Endothelial cell of umbilical vein (primary cell): ENCODE data around the gene GNAS. TPM values are rescaled to one million over a fixed set of nuclear protein-coding genes. Genes with fewer than 3 reads are reported as not detected.

Source experiments
- BruUV-seq: library from RNA; stranded (reverse); fragments of 400-500 nt; replicated peaks from 2 replicates; lab custom pipeline; 2021; lab: Mats Ljungman, UMichigan
- CTCF ChIA-PET: fragments of 300-600, 350-600 bp; sonication (Branson Sonifier 250); formaldehyde crosslinking; loops from one replicate; lab custom pipeline; 2021; ENCODE audit warnings: antibody characterized with exemption, inconsistent platforms; lab: Charles Lee
- POLR2A ChIA-PET: fragments of 300-600, 350-600 bp; sonication (Branson Sonifier 250); formaldehyde crosslinking; loops from one replicate; lab custom pipeline; 2021; ENCODE audit warnings: antibody characterized with exemption, inconsistent platforms; lab: Charles Lee
- DNase-seq: peaks from one replicate; pipeline ENCODE4 v3.0.0-alpha.2; 2011; ENCODE audit warnings: low read depth, low spot score
- FAIRE-seq: peaks from 2 replicates; lab custom pipeline; 2011; peaks lifted over from hg19 to GRCh38; lab: Jason Lieb, UNC
- H2AFZ ChIP-seq: 2 replicates; pipeline ENCODE4 v1.6.0; 2012; ENCODE audit warnings: low read depth, low read length, control low read depth, inconsistent platforms
- H3K27ac ChIP-seq: 2 replicates; pipeline ENCODE4 v1.5.1; 2011; ENCODE audit warnings: low read depth, mild to moderate bottlenecking, control low read depth, low read length, moderate library complexity; ENCODE audit not compliant: insufficient read depth
- H3K27me3 ChIP-seq, 2 experiments: 2 replicates each; pipeline versions ENCODE4 v1.6.0 to v1.6.1; 2011; ENCODE audit warnings: low read length in 2 of 2, mixed read lengths in 1 of 2; ENCODE audit not compliant: control insufficient read depth in 2 of 2, insufficient read depth in 2 of 2
- H3K36me3 ChIP-seq, 2 experiments: 2 replicates in 1 of 2; 3 replicates in 1 of 2; pipeline ENCODE4 v1.5.1; 2011; ENCODE audit warnings: low read length in 2 of 2, mild to moderate bottlenecking in 1 of 2, moderate library complexity in 1 of 2; ENCODE audit not compliant: control insufficient read depth in 2 of 2, insufficient read depth in 2 of 2; ENCODE audit errors: extremely low read depth in 1 of 2
- H3K4me1 ChIP-seq: 3 replicates; pipeline ENCODE4 v1.5.1; 2011; ENCODE audit warnings: mild to moderate bottlenecking, low read length; ENCODE audit not compliant: control insufficient read depth, insufficient read depth; ENCODE audit errors: extremely low read depth
- H3K4me2 ChIP-seq: 2 replicates; pipeline ENCODE4 v1.6.1; 2011; ENCODE audit warnings: low read length, control low read depth, mixed read lengths; ENCODE audit not compliant: insufficient read depth
- H3K4me3 ChIP-seq, 3 experiments: fragments of 200-600 bp in 1 of 3; sonication (generic), shearing (Covaris generic) in 1 of 3; replicated peaks in 1 of 3; 2 replicates each; pipeline ENCODE4 v1.5.1; 2011 to 2016; ENCODE audit warnings: control low read depth in 3 of 3, low read length in 3 of 3, mild to moderate bottlenecking in 2 of 3, inconsistent platforms in 1 of 3, low read depth in 1 of 3, moderate library complexity in 1 of 3; ENCODE audit not compliant: insufficient read depth in 1 of 3
- H3K79me2 ChIP-seq: 2 replicates; pipeline ENCODE4 v1.6.0; 2012; ENCODE audit warnings: low read length, inconsistent platforms; ENCODE audit not compliant: control insufficient read depth, insufficient read depth
- H3K9ac ChIP-seq: replicated peaks from 2 replicates; pipeline ENCODE3; 2011; ENCODE audit warnings: low read length, control low read depth; ENCODE audit not compliant: insufficient read depth; ENCODE audit errors: extremely low read depth
- H3K9me1 ChIP-seq: replicated peaks from 3 replicates; pipeline ENCODE4 v1.6.0; 2011; ENCODE audit warnings: mild to moderate bottlenecking, low read length; ENCODE audit not compliant: control insufficient read depth, insufficient read depth; ENCODE audit errors: extremely low read depth
- H3K9me3 ChIP-seq: replicated peaks from 2 replicates; pipeline ENCODE4 v1.5.1; 2012; ENCODE audit warnings: low read length, inconsistent platforms; ENCODE audit not compliant: control insufficient read depth, insufficient read depth
- H4K20me1 ChIP-seq: replicated peaks from 2 replicates; pipeline ENCODE3; 2011; ENCODE audit warnings: mild to moderate bottlenecking, low read length; ENCODE audit not compliant: control insufficient read depth, insufficient read depth; ENCODE audit errors: extremely low read depth
- EZH2 ChIP-seq: IDR thresholded peaks from 2 replicates; pipeline ENCODE4 v1.6.1; 2012; ENCODE audit warnings: borderline replicate concordance, low read depth, mild to moderate bottlenecking, moderate library complexity, low read length, inconsistent platforms; ENCODE audit not compliant: severe bottlenecking
- FOS ChIP-seq: IDR thresholded peaks from 2 replicates; pipeline ENCODE4 v1.6.1; 2011; ENCODE audit warnings: mild to moderate bottlenecking, low read length, moderate library complexity, borderline replicate concordance; ENCODE audit not compliant: insufficient read depth
- GATA2 ChIP-seq: IDR thresholded peaks from 2 replicates; pipeline ENCODE4 v1.7.0; 2011; ENCODE audit warnings: low read depth, mild to moderate bottlenecking, moderate library complexity, mixed read lengths, low read length; ENCODE audit not compliant: insufficient read length, insufficient read depth
- JUN ChIP-seq: IDR thresholded peaks from 2 replicates; pipeline ENCODE4 v1.6.1; 2011; ENCODE audit warnings: borderline replicate concordance, low read depth; ENCODE audit not compliant: insufficient read length, insufficient read depth
- MYC ChIP-seq: IDR thresholded peaks from one replicate; pipeline ENCODE4 v1.6.1; 2011; ENCODE audit warnings: mild to moderate bottlenecking, low read depth, low read length
- POLR2A ChIP-seq: IDR thresholded peaks from 2 replicates; pipeline ENCODE4 v1.6.1; 2012; ENCODE audit warnings: low read depth, mild to moderate bottlenecking, control low read depth, low read length
- POLR2AphosphoS5 ChIP-seq: IDR thresholded peaks from 2 replicates; pipeline ENCODE4 v1.6.1; 2012; ENCODE audit warnings: low read depth, mild to moderate bottlenecking, control low read depth, low read length, moderate library complexity; ENCODE audit not compliant: insufficient read depth
- dilution Hi-C: fragments of 300-500 bp; cut with MboI; formaldehyde crosslinking; loops from one replicate; pipeline ENCODE4 v1.15.0; 2019; ENCODE audit warnings: low sequenced_read_pairs; ENCODE audit not compliant: extremely low pct_ligation_motif_present
- intact Hi-C: fragments of 100-400 bp; cut with micrococcal nuclease; formaldehyde crosslinking; loops from one replicate; pipeline ENCODE4 v1.10.0; 2022
- polyA plus RNA-seq, 4 experiments: library from polyadenylated mRNA; depleted of rRNA in 3 of 4; stranded (reverse) in 3 of 4; unstranded in 1 of 4; fragments of >200 nt; gene quantifications; 2 replicates each; pipeline versions ENCODE4 v1.2.1 to v1.2.3, GENCODE V29; 2011 to 2012; ENCODE audit warnings: missing spikeins in 1 of 4
- total RNA-seq: library from RNA; stranded (reverse); gene quantifications from 2 replicates; pipeline ENCODE4 v1.2.3, GENCODE V29; 2021
- TF ChIP-seq, protein P1 (sequence below): IDR thresholded peaks from 2 replicates; pipeline ENCODE4 v1.6.1; 2011; ENCODE audit not compliant: insufficient read depth, insufficient read length
- TF ChIP-seq, protein P2 (sequence below), 2 donors: IDR thresholded peaks; 1 replicate in 1 of 2; 2 replicates in 1 of 2; pipeline ENCODE4 v1.5.1; 2011; ENCODE audit warnings: low read length in 2 of 2, mild to moderate bottlenecking in 2 of 2, moderate library complexity in 2 of 2, control low read depth in 1 of 2, inconsistent platforms in 1 of 2, low read depth in 1 of 2; ENCODE audit not compliant: insufficient read depth in 1 of 2; ENCODE audit errors: extremely low read depth in 1 of 2

The GNAS gene
- total and polyA plus RNA-seq, 2 donors (not counting 3 experiments of a cell fraction or from before 2014, with no cell fraction given) = 1,141 to 1,882 TPM

DNA sequence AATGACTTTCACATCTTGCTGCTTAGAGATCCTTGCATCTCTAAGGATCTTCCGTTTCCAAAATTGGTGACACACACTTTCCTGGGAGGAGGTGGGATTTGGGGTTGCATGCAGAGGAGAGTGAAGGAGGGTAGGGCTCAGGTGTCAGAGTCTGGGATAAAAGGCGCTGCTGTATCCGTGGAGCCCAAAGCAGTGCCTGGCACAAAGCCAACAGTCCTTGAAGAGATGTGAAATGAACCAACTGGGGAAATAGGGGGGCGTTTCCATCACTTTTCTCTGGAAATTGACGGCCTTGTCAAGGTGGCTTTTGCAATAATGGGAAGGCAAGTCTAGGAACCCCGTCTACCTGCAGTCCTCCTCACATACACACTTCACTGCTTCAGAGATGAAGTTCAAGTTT is 69.0 kb downstream of the GNAS start:
- POLR2A ChIA-PET = no interaction called here
- intact Hi-C loops = loop anchor here (5.0 kb wide), 1 partner anchor 871 kb away; no protein-coding TSS in a partner anchor
- DNase-seq = no peak

More for the DNA sequence above, 69.0 kb downstream of the GNAS start:
- H3K4me2 ChIP-seq = no peak overlapping the region
- no peak overlapping the region for H2AFZ ChIP-seq
- no peaks in the 10 kb centered on the region for H3K9me1 ChIP-seq
- BruUV-seq = no TSS peak
- TF ChIP-seq, protein P1, sequence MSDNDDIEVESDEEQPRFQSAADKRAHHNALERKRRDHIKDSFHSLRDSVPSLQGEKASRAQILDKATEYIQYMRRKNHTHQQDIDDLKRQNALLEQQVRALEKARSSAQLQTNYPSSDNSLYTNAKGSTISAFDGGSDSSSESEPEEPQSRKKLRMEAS = no peak
- TF ChIP-seq POLR2A (no peak), FOS (no peak), JUN (no peak), POLR2AphosphoS5 (no peak), MYC (no peak), EZH2 (no peak), GATA2 (no peak)
- TF ChIP-seq, protein P2, sequence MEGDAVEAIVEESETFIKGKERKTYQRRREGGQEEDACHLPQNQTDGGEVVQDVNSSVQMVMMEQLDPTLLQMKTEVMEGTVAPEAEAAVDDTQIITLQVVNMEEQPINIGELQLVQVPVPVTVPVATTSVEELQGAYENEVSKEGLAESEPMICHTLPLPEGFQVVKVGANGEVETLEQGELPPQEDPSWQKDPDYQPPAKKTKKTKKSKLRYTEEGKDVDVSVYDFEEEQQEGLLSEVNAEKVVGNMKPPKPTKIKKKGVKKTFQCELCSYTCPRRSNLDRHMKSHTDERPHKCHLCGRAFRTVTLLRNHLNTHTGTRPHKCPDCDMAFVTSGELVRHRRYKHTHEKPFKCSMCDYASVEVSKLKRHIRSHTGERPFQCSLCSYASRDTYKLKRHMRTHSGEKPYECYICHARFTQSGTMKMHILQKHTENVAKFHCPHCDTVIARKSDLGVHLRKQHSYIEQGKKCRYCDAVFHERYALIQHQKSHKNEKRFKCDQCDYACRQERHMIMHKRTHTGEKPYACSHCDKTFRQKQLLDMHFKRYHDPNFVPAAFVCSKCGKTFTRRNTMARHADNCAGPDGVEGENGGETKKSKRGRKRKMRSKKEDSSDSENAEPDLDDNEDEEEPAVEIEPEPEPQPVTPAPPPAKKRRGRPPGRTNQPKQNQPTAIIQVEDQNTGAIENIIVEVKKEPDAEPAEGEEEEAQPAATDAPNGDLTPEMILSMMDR (IDR thresholded peaks at IDR 0.05; ENCODE audit: extremely low read depth in 1 of 2, insufficient read depth in 1 of 2, low read depth in 1 of 2, low read length in 2 of 2) = no peak
- no peak overlapping the region for H3K4me3 ChIP-seq
- H3K27me3 ChIP-seq = peaks cover 3% of the 10 kb centered on the region in 2 experiments
- H3K9ac ChIP-seq = no peak overlapping the region
- no peaks in the 10 kb centered on the region for H3K9me3 ChIP-seq
- H3K27ac ChIP-seq = no peak overlapping the region
- dilution Hi-C loops = no loop called here
- H3K79me2 ChIP-seq = no peaks in the 10 kb centered on the region
- no peaks in the 10 kb centered on the region for H3K4me1 ChIP-seq
- CTCF ChIA-PET = interaction anchor here (1.6 kb wide), 1 partner anchor 166 kb away, joined by 4 read pairs; no protein-coding TSS in a partner anchor
- no peaks in the 10 kb centered on the region for H4K20me1 ChIP-seq
- no peak for FAIRE-seq
- H3K36me3 ChIP-seq = no peaks in the 10 kb centered on the region
